ENCODE data around the gene RABGGTB. TPM values are rescaled to one million over a fixed set of nuclear protein-coding genes. Genes with fewer than 3 reads are reported as not detected.
"Not testable (repeated sequence)": the region's sequence is repeated elsewhere in the genome, so short reads cannot be mapped to it uniquely, and the experiment has no call there.

The RABGGTB gene
- 67.6 and 109 TPM in 2 replicates for total RNA-seq (2014; rRNA removed; shearing (Covaris generic))

DNA sequence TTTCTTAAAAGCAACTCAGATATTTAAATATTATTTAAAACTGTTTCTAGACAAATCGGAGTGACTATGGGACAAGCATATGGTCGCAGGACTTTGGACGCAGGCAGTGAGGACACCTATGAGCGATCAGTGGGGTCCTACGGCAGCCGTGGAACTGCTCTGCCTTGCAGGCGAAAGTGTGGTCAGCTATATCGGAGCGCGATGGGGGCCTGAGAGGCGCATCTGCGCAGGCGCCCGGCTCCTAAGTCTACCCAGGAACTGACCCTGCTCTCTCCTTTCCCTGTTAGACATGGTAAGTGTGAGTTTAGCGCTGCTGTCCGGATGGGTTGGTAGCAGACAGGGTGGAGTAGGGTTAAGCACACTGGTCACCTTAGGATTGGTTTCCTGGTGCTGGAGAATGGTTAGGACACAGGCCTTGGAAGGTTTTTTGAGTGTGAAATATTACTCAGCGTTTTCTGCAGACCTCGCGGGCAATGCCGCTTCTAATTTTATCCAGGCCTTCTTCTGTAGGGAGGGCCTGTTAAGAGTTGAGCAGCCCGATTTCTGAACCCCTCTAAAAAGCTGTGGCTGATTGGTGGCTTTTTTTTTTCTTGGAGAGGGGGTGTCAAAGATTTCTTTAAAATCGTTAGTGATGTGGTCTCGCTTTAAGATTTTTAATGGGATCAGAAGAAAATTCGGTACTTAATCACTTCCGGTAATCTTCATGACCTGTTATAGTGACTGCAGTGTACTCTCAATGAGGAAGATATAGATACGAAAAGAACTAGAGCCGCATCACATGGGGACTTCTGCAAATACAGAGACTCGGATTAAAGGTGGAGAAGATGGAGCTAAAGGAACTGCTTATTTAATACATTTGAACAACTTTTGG lies at the start of gene RABGGTB:
RABGGTB (plus strand) TSS at position 274 of the 871 bp plus-strand sequence; CDS start at position 290, 16 bp downstream.
- in situ Hi-C loops (cut with HindIII; ENCODE audit: low sequenced_read_pairs): no loop called here

DNA sequence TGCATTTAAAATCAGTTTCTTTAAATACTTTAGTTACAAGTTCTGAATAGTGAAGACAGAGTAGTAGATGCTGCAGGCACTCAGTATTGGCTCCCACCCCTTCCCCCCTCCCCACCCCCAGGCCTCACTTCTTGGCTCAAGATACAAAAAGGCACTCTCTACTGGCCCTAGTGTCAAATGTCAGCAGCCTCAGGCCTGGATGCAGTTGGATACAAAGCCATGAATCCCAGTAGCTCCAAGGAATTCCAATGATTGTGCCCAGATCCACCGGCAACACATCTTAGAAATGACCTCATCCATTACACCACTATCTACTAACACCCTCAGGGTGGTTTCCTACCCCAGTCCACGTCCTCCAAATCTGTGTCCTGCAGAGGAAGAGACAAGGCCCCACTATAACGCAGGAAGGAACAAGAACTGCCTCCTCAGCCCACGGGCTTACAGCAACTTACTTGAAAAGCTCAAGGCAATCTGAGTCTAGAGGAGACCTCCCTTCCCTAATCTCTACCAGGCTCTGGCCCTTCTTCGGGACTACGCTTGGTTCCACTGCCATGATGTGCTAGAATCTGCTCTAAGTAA lies 43.9 kb upstream of the RABGGTB start:
- no peak for DNase-seq (ENCODE audit: low spot score)
- in situ Hi-C loops (cut with HindIII; ENCODE audit: low sequenced_read_pairs): no loop called here

More for the DNA sequence above, at the start of gene RABGGTB:
- peak; percentile 97 for DNase-seq (ENCODE audit: low spot score)

DNA sequence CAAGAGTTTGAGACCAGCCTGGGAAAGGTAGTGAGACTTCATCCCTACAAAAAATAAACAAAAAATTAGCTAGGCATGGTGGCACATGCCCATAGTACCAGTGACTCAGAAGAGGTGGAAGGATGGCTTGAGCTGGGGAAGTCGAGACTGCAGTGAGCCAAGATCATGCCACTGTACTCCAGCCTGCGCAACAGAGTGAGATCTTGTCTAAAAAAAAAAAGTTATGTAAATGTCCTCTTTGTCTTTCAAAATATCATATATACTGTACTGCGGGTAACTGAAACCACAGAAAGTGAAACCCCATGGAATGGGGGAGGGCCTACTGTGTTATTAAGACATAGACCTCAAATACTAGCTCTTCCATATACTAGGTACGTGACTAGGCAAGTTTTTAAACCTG lies 40.8 kb upstream of the RABGGTB start:
- in situ Hi-C loops (cut with HindIII; ENCODE audit: low sequenced_read_pairs): no loop called here
- no peak for DNase-seq (ENCODE audit: low spot score)

DNA sequence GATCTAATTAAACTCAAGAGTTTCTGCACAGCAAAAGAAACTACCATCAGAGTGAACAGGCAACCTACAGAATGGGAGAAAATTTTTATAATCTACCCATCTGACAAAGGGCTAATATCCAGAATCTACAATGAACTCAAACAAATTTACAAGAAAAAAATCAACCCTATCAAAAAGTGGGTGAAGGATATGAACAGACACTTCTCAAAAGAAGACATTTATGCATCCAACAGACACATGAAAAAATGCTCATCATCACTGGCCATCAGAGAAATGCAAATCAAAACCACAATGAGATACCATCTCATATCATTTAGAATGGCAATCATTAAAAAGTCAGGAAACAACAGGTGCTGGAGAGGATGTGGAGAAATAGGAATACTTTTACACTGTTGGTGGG lies 28.8 kb upstream of the RABGGTB start:
- in situ Hi-C loops (cut with HindIII; ENCODE audit: low sequenced_read_pairs); DNase-seq (ENCODE audit: low spot score): not testable (repeated sequence)

DNA sequence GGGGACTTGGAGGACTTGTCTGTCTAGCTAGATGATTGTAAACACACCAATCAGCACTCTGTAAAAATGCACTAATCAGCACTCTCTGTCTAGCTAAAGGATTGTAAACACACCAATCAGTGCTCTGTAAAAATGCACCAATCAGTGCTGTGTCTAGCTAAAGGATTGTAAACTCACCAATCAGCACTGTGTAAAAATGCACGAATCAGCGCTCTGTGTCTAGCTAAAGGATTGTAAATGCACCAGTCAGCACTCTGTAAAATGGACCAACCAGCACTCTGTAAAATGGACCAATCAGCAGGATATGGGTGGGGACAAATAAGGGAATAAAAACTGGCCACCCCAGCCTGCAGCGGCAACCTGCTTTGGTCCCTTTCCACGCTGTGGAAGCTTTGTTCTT lies 27.5 kb upstream of the RABGGTB start:
- DNase-seq (ENCODE audit: low spot score); in situ Hi-C loops (cut with HindIII; ENCODE audit: low sequenced_read_pairs): not testable (repeated sequence)

DNA sequence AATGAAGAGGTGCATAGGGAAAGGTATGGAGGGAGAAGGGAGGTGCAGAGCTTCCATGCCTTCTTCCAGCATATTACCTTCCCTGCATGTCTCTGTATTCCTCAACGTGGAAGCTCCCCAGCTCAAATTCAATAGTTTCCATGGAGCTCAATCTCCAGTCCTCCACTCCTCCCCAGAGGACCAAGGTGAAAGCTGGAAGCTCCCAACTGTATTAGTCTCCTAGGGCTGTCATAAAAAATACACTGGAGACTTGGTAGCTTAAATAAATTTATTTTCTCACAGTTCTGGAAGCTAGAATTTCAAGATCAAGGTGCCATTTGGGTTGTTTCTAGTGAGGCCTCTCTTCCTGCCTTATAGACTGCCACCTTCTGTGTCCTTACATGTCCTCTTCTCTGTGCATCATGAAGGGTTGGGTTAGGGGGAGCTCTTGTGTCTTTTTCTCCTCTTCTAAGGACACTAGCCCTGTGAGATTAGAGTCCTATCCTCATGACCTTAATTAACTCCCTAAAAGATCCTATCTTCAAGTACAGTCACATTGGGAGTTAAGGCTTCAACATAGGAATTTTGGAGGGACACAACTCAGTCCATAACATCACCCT lies 21.9 kb upstream of the RABGGTB start:
- DNase-seq (ENCODE audit: low spot score): no peak
- in situ Hi-C loops (cut with HindIII; ENCODE audit: low sequenced_read_pairs): no loop called here

DNA sequence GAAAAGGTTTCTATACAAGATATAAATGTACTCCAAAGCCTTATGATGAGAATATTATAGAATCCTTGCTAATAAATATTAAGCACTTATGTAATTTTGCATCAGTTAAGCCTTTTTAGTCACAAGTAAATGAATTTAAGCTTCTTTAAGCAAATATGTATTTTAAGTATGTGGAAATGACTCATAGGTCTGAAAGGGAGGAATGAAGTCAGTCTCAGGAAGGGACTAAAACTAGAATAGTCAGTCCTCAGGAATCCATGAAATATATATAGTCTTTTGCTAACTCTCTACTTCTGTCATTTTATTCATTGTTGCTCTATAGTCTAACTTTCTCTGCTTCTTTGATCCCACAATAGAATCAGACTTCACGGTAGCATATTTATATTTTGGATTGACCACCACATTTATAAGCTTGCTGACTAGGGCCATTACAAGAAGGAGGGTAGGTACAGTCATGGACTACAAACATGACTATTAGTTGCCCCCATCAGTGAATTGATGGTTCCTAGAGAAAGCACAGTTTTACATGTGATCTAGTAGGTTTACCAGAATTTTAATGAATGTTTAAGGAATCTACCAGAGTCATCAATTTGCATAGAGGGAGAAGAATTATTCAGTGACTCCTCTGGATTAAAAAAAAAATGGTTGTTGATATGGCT lies 20.2 kb upstream of the RABGGTB start:
- in situ Hi-C loops (cut with HindIII; ENCODE audit: low sequenced_read_pairs): no loop called here
- no peak for DNase-seq (ENCODE audit: low spot score)

DNA sequence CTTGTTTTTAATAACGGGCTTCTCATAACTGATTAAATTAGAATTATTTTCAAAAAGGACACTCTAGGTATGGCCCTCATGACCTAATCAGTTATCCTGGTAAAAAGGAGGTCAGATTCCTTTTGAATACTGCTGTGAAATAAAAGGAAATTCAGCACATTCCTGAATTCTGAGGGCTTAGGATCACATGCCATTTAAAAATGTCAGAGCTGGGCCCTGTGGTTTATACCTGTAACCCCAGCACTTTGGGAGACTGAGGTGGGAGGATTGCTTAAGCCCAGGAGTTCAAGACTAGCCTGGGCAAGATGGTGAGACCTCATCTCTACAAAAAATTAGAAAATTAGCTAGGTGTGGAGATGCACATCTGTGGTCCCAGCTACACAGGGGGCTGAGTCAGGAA lies 18.0 kb upstream of the RABGGTB start:
- DNase-seq (ENCODE audit: low spot score): no peak
- in situ Hi-C loops (cut with HindIII; ENCODE audit: low sequenced_read_pairs): no loop called here

DNA sequence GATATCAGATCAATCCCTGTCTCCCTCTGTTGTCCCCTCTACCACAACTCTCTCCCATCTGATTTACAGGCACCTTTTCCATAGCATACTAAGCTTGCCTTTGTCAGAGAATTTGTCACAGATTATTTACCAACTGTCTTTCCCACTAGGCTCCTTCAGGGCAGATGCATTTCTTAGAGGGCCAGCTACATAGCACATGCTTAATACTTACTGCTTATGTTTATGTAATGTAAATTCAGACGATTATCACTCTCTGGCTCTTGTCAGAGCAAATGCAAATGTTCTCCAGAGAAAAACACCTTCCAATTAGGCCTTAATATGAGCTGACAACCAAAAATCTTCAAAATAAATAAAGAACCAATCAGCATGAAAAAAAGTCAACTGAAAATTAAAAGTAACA lies 15.3 kb upstream of the RABGGTB start:
- DNase-seq (ENCODE audit: low spot score): no peak
- in situ Hi-C loops (cut with HindIII; ENCODE audit: low sequenced_read_pairs): no loop called here

DNA sequence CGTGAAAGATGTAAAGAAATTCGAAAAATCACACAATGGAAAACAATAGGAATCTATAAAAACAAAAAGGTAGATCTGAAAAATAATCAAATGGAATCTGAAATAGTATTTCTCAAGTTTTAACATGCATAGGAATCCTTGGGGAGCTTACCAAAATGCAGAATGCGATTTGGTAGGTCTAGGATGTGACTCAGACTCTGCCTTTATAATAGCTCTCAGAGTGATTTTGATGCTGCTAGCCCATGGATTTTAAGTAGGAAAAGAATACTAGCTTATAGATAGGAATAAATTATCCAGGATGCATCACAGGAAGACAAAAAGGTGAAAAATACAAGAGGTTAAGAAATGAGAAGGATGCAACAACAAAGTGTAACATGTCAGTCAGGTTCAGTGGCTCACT lies 14.1 kb upstream of the RABGGTB start:
- no peak for DNase-seq (ENCODE audit: low spot score)
- in situ Hi-C loops (cut with HindIII; ENCODE audit: low sequenced_read_pairs): no loop called here

DNA sequence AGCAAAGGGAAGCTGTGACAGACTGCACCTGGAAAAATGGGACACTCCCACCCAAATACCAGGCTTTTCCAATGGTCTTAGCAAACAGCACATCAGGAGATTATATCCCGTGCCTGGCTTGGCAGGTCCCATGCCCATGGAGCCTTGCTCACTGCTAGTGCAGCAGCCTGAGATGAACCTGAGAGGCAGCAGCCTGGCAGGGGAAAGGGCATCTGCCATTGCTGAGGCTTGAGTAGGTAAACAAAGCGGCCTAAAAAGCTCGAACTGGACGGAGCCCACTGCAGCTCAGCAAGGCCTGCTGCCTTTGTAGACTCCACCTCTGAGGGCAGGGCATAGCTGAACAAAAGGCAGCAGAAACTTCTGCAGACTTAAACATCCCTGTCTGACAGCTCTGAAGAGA lies 8.2 kb upstream of the RABGGTB start:
- in situ Hi-C loops (cut with HindIII; ENCODE audit: low sequenced_read_pairs); DNase-seq (ENCODE audit: low spot score): not testable (repeated sequence)

DNA sequence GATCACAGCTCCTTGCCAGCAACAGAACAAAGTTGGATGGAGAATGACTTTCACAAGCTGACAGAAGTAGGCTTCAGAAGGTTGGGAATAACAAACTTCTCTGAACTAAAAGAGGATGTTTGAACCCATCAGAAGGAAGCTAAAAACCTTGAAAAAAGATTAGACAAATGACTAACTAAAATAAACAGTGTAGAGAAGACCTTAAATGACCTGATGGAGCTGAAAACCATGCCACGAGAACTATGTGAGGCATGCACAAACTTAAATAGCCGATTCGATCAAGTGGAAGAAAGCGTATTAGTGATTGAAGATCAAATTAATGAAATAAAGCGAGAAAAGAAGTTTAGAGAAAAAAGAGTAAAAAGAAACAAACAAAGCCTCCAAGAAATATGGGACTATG lies 7.4 kb upstream of the RABGGTB start:
- in situ Hi-C loops (cut with HindIII; ENCODE audit: low sequenced_read_pairs): not testable (repeated sequence)

DNA sequence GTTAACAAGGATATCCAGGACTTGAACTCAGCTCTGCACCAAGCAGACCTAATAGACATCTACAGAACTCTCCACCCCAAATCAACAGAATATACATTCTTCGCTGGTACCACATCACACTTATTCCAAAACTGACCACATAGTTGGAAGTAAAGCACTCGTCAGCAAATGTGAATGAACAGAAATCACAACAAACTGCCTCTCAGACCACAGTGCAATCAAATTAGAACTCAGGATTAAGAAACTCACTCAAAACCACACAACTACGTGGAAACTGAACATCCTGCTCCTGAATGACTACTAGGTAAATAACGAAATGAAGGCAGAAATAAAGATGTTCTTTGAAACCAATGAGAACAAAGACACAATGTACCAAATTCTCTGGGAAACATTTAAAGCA lies 5.9 kb upstream of the RABGGTB start:
- in situ Hi-C loops (cut with HindIII; ENCODE audit: low sequenced_read_pairs); DNase-seq (ENCODE audit: low spot score): not testable (repeated sequence)

More for the DNA sequence above, 7.4 kb upstream of the RABGGTB start:
- DNase-seq (ENCODE audit: low spot score): not testable (repeated sequence)

DNA sequence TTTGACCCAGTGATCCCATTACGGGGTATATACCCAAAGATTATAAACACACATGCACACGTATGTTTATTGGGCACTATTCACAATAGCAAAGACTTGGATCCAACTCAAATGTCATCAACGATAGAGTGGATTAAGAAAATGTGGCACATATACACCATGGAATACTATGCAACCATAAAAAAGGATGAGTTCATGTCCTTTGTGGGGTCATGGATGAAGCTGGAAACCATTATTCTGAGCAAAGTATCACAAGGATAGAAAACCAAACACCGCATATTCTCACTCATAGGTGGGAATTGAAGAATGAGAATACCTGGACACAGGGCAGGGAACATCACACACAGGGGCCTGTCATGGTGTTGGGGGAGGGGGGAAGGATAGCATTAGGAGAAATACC lies 2.1 kb upstream of the RABGGTB start:
- in situ Hi-C loops (cut with HindIII; ENCODE audit: low sequenced_read_pairs); DNase-seq (ENCODE audit: low spot score): not testable (repeated sequence)

DNA sequence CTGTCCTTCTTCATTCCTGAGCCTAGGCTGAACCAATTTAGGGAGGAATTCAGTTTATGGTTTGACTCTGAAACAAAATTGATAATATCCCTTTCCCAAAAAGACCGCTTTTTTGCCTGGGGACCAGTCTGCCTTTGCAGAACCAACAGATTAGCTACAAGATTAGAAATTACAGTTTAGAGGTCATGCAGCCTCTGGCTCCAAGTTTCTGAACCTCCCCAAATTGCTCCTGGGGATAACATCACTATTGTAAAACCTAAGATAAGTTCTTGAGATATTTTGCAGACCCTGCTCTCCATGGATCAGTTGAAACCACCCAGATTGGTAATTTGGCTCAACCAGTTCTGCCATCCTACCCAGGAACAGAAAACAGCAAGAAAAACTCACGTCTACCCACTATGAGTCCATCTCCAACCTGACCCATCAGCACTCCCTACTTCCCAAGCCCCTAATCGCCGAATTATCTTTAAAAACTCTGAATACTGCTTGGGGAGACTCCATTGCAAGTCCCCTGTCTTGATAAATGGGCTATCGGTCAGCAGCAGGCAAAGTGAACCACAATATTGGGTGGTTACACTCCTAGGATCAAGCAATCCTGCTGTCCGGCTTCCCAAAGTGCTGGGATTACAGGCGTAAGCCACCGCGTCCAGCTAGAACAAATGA lies 605 bp upstream of the RABGGTB start:
- in situ Hi-C loops (cut with HindIII; ENCODE audit: low sequenced_read_pairs): no loop called here
- no peak for DNase-seq (ENCODE audit: low spot score)

DNA sequence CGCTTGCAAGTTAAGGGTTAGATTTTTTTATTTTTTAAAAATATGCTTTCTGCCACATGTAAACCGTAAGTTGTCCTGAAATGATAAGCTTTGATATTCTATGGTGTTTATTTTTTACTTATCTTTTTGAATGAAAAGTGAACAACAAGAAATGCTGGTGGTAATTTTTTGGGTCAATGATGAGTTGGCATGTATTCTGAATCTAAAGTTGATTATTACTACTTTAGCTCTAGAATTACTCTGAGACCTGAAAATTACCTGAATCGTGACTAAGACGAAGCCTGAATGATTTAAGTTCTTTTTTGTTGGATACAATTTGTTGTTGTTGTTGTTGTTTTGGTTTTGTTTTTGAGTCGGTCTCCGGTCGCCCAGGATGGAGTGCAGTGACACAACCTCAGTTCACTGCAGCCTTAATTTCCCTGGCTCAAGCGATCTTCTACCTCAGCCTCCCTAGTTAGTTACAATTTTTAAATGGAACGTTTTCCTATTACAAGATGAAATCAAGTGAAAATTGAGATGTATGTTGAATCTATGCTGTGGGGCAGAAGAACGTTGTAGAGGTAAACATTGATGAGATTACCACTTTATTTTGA lies 941 bp downstream of the RABGGTB start:
- in situ Hi-C loops (cut with HindIII; ENCODE audit: low sequenced_read_pairs): no loop called here
- DNase-seq (ENCODE audit: low spot score): no peak

DNA sequence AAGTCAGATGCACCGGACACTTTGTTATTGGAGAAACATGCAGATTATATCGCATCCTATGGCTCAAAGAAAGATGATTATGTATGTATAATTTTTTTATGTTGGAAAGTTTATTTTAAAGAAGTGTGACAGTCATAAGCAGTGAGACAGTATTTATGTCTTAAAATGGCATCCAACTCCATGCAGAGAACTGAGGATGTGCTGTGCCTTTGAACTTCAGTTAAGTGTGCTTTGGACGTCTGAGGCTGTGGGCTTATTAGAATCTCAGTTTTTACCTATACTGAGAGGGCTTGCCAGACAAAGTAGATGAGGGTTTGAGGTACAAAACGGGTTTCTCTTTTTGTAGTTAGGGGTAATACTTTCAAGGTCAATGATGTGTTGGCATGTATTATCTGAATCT lies 1.5 kb downstream of the RABGGTB start:
- in situ Hi-C loops (cut with HindIII; ENCODE audit: low sequenced_read_pairs): no loop called here
- no peak for DNase-seq (ENCODE audit: low spot score)

DNA sequence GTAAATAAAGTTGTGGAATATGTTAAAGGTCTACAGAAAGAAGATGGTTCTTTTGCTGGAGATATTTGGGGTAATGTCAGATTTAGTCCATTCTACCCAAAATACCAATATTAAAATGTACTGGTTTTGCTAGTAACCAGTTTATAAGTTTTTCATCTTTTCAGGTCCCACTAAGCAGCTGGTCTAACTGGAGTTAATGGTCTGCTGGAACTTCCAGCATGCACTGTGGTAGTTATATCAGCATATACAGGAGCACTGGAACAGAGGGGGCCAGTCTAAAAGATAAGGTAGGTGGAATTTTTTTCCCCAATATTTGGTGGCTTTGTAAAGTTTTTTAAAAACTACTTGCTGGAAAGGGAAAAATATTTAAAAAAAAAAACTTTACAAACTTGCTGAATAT lies 3.9 kb downstream of the RABGGTB start:
- DNase-seq (ENCODE audit: low spot score): no peak
- in situ Hi-C loops (cut with HindIII; ENCODE audit: low sequenced_read_pairs): no loop called here

DNA sequence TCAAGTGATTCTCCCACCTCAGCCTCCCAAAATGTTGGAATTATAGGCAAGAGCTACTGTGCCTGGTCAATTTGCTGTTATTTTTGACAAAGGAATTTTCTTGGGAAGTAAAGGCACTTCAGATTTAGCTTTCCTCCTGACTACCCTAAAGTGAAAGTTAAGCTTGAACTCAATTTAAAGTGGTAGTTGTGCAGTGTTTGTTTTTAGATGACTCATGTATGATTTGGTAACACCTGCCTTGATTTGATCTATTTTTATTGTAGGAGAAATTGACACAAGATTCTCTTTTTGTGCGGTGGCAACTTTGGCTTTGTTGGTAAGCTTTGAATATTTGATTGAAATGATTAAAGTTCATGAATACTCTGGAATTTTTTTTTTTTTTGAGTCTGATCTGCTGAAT lies 5.0 kb downstream of the RABGGTB start:
- DNase-seq (ENCODE audit: low spot score): no peak
- in situ Hi-C loops (cut with HindIII; ENCODE audit: low sequenced_read_pairs): no loop called here

Measured in G401 (cell line).